Neuronal stem cell (in vitro differentiated cells): ENCODE data around the gene PRSS21.

Experiments used
- DNase-seq: peaks from one replicate; pipeline ENCODE4 v3.0.0-alpha.2; 2013; ENCODE audit warnings: low spot score
- H2AFZ ChIP-seq: one replicate; pipeline ENCODE4 v1.6.1; 2013; ENCODE audit warnings: mild to moderate bottlenecking, low read length, inconsistent platforms
- H2AK5ac ChIP-seq: 2 replicates; pipeline ENCODE4 v1.6.1; 2013; ENCODE audit warnings: low read depth, mild to moderate bottlenecking, inconsistent platforms, low read length, moderate library complexity, mixed read lengths
- H2BK120ac ChIP-seq: 2 replicates; pipeline ENCODE4 v1.6.1; 2013; ENCODE audit warnings: low read depth, mild to moderate bottlenecking, inconsistent platforms, low read length, moderate library complexity, mixed read lengths
- H2BK12ac ChIP-seq: one replicate; pipeline ENCODE4 v1.6.1; 2013; ENCODE audit warnings: low read length, inconsistent platforms
- H2BK15ac ChIP-seq: 2 replicates; pipeline ENCODE4 v1.6.1; 2013; ENCODE audit warnings: mild to moderate bottlenecking, low read length, inconsistent platforms, mixed read lengths
- H2BK5ac ChIP-seq: one replicate; pipeline ENCODE4 v1.6.1; 2013; ENCODE audit warnings: inconsistent platforms, mild to moderate bottlenecking, low read length, moderate library complexity
- H3K14ac ChIP-seq: one replicate; pipeline ENCODE4 v1.6.1; 2013; ENCODE audit warnings: low read length, inconsistent platforms
- H3K18ac ChIP-seq: 2 replicates; pipeline ENCODE4 v1.6.1; 2013; ENCODE audit warnings: low read length, inconsistent platforms
- H3K23ac ChIP-seq: 2 replicates; pipeline ENCODE4 v1.6.1; 2013; ENCODE audit warnings: low read depth, mild to moderate bottlenecking, mixed read lengths, low read length, inconsistent platforms; ENCODE audit not compliant: poor library complexity
- H3K27ac ChIP-seq: replicated peaks from 3 replicates; pipeline ENCODE4 v1.5.1; 2013; ENCODE audit warnings: low read length, inconsistent platforms
- H3K27me3 ChIP-seq, 3 experiments: 2 replicates each; pipeline ENCODE4 v1.6.1; 2013; ENCODE audit warnings: low read length in 3 of 3, mild to moderate bottlenecking in 2 of 3, inconsistent platforms in 1 of 3, low read depth in 1 of 3, mixed read lengths in 1 of 3, moderate library complexity in 1 of 3; ENCODE audit not compliant: control insufficient read depth in 3 of 3, insufficient read depth in 3 of 3
- H3K36me3 ChIP-seq, 2 donors: replicated peaks in 1 of 2; 2 replicates each; pipeline ENCODE4 v1.6.1; 2013; ENCODE audit warnings: low read length in 2 of 2; ENCODE audit not compliant: control insufficient read depth in 2 of 2, insufficient read depth in 2 of 2
- H3K4ac ChIP-seq: 2 replicates; pipeline ENCODE4 v1.6.1; 2013; ENCODE audit warnings: inconsistent platforms, mild to moderate bottlenecking, low read length, moderate library complexity
- H3K4me1 ChIP-seq, 2 donors: 1 replicate in 1 of 2; 2 replicates in 1 of 2; pipeline ENCODE4 v1.6.1; 2013; ENCODE audit warnings: low read length in 2 of 2, low read depth in 1 of 2; ENCODE audit not compliant: control insufficient read depth in 2 of 2, insufficient read depth in 1 of 2
- H3K4me2 ChIP-seq: one replicate; pipeline ENCODE4 v1.6.1; 2013; ENCODE audit warnings: mild to moderate bottlenecking, low read length, inconsistent platforms; ENCODE audit not compliant: insufficient read depth, poor library complexity, severe bottlenecking
- H3K4me3 ChIP-seq, 2 donors: 2 replicates each; pipeline ENCODE4 v1.5.1; 2013; ENCODE audit warnings: low read length in 2 of 2, mild to moderate bottlenecking in 2 of 2, inconsistent platforms in 1 of 2, moderate library complexity in 1 of 2
- H3K79me1 ChIP-seq: one replicate; pipeline ENCODE4 v1.6.1; 2013; ENCODE audit warnings: low read depth, mild to moderate bottlenecking, inconsistent platforms, low read length, moderate library complexity
- H3K9ac ChIP-seq: one replicate; pipeline ENCODE4 v1.6.1; 2013; ENCODE audit warnings: mild to moderate bottlenecking, low read depth, low read length, inconsistent platforms; ENCODE audit not compliant: poor library complexity
- H3K9me3 ChIP-seq, 2 donors: replicated peaks in 1 of 2; 2 replicates each; pipeline versions ENCODE3 to v1.6.1; 2013; ENCODE audit warnings: low read length in 2 of 2, mild to moderate bottlenecking in 2 of 2, inconsistent platforms in 1 of 2, low read depth in 1 of 2, mixed read lengths in 1 of 2, moderate library complexity in 1 of 2; ENCODE audit not compliant: control insufficient read depth in 2 of 2, insufficient read depth in 1 of 2
- H4K8ac ChIP-seq: one replicate; pipeline ENCODE4 v1.6.1; 2013; ENCODE audit warnings: low read depth, mild to moderate bottlenecking, inconsistent platforms, low read length, moderate library complexity
- H4K91ac ChIP-seq: one replicate; pipeline ENCODE4 v1.6.1; 2013; ENCODE audit warnings: low read length, low read depth, mild to moderate bottlenecking, inconsistent platforms; ENCODE audit not compliant: poor library complexity
- WGBS, 2 donors: extraction: QIAGEN DNeasy Blood & Tissue Kit; methylation state at CpG; one replicate each; pipeline ENCODE4 v1.1.7; 2013; ENCODE audit warnings: missing lambda C conversion rate in 2 of 2, mixed read lengths in 1 of 2; ENCODE audit not compliant: insufficient read length in 2 of 2, insufficient replicate concordance in 1 of 2; ENCODE audit errors: extremely low coverage in 2 of 2; 5-methylcytosine and 5-hydroxymethylcytosine counted together

PRSS21 gene

DNA sequence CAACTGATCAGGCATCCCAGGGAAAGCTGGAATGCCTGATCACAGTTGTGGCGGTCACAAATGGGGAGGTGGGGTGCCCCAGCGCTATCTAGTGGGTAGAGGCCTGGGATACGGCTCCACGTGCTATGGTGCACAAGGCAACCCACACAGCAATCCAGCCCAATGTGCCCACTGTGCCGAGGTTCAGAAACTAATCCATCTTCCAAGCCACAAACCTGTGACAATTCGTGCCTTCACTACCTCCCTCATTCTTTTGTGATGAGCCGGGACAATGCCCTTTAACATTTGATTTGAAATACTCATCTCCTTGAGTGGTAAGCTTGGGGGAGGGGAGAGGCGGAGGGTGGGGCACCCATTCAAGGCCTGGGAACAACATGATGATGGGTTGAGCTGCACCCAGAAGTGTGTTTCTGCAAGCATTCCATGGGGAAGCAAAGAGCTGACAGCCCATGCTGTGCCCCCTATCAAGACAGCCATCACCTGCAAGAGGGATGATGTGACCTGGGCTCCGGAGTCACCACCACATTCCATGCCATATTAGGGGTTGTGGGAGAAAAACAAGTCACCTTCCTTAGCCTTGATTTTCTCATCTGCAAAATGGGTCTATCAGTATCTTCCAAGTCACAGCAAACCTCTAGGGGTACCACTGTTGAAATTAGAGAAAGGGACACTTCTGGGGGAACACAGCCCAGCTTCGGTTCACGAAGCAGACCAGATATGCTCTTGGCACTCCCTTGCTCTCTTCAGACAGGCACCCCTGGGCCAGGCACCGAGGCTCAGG is 43.7 kb upstream of the PRSS21 start:
- Histone ChIP-seq H4K91ac (no peak overlapping the region), H3K27me3 (no peaks in the 10 kb centered on the region), H2AK5ac (no peak overlapping the region), H3K4me2 (no peak overlapping the region), H3K79me1 (peaks cover 20% of the 10 kb centered on the region), H2BK5ac (no peak overlapping the region), H3K4me3 (no peak overlapping the region), H3K9ac (no peak overlapping the region), H3K9me3 (peaks cover 0 to 2% of the 10 kb centered on the region in 2 donors), H2BK120ac (no peak overlapping the region), H3K4me1 (peaks cover 8 to 10% of the 10 kb centered on the region in 2 donors), H3K14ac (no peak overlapping the region), H4K8ac (no peak overlapping the region), H3K27ac (peak overlapping the region; percentile 35), H3K18ac (no peak overlapping the region), H2AFZ (no peak overlapping the region), H3K36me3 (peaks cover 55 to 74% of the 10 kb centered on the region in 2 donors), H2BK12ac (no peak overlapping the region), H3K4ac (no peak overlapping the region), H2BK15ac (no peak overlapping the region), H3K23ac (no peak overlapping the region)
- DNase-seq, result no peak
- whole genome bisulfite sequencing, 2 donors, result no CpG with 5 or more reads among the region's 12 CpGs

DNA sequence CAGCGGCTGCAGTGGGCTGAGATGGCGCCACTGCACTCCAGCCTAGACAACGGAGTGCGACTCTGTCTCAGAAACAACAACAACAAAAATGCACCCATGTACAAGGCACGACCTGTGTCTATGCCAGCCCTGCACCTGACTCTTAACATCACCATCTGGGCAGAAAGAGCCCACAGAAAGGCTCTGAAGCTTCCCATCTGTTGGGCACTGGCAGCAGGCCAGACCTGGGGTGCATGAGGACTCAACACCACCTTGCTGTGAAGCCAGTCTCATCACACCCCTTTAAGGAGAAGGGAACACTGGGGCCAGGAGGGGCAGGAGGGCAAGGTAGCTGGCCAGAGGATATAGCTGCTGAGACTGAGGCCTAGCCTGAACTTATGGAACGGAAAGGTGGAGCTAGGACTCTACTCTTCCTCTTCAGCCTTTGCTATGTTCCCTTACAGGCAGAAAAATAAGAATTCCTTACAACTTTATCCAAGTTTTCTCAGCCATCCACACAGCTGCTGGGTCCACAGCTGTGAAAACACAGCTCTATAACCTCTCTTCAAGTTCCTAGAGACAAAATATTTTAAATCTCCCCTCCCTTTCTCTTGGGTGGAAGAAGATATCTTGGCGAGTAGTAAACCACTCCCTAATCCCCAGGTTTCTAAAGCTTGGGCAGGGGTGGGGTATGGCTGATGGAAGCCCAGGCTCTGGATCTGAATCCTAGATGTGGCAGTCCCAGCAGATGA is 42.7 kb upstream of the PRSS21 start:
- H2BK120ac ChIP-seq, result no peak overlapping the region
- H3K4me2 ChIP-seq, result no peak overlapping the region
- H3K9me3 ChIP-seq, result peaks cover 0 to 2% of the 10 kb centered on the region in 2 donors
- no peak for DNase-seq
- no peak overlapping the region for H3K18ac ChIP-seq
- H3K36me3 ChIP-seq, result peaks cover 47 to 72% of the 10 kb centered on the region in 2 donors
- no peak overlapping the region for H2AFZ ChIP-seq
- H3K9ac ChIP-seq, result peak overlapping the region; percentile 30
- peaks cover 8 to 11% of the 10 kb centered on the region in 2 donors for H3K4me1 ChIP-seq
- H3K4me3 ChIP-seq, result no peak overlapping the region
- H3K27ac ChIP-seq, result no peak overlapping the region
- H2AK5ac ChIP-seq, result no peak overlapping the region
- no peak overlapping the region for H4K91ac ChIP-seq
- H2BK5ac ChIP-seq, result no peak overlapping the region
- no peak overlapping the region for H3K14ac ChIP-seq
- WGBS, 2 donors, result no CpG with 5 or more reads among the region's 7 CpGs
- H2BK12ac ChIP-seq, result no peak overlapping the region
- H3K79me1 ChIP-seq, result peaks cover 18% of the 10 kb centered on the region
- no peak overlapping the region for H3K23ac ChIP-seq
- H2BK15ac ChIP-seq, result no peak overlapping the region
- no peak overlapping the region for H4K8ac ChIP-seq
- no peak overlapping the region for H3K4ac ChIP-seq
- no peaks in the 10 kb centered on the region for H3K27me3 ChIP-seq

DNA sequence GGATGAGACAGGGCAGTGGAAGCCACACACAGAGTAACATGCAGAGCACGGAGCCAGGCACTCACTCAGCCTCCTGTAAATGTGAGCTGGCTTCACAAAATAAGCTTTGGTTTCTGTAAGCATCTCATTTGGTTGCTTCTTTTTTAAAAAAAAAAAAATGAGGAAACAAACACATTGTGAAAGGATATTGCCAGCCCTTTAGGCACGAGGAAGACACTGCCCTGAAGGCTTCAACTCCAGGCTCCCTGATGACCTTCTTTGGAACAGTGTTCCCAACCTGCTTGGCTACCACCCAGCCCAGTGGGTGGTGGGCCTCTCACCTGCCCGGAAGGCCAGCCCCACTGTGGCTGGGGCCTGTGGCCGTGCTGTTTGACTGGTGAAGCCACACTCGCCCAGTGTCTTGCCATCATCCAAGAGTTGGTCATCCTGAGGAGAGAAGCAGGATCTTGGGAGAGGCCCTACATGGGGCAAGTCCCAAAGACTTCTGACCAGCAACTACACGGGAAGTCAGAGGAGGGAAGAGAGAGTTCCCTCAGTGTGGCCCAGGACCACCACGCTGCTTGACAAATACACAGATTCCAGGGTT is 41.8 kb upstream of the PRSS21 start:
- Histone ChIP-seq H2AK5ac (no peak overlapping the region), H3K9ac (no peak overlapping the region), H2BK15ac (no peak overlapping the region), H3K14ac (no peak overlapping the region), H4K8ac (no peak overlapping the region), H2BK12ac (no peak overlapping the region), H3K23ac (peak overlapping the region; percentile 48), H3K79me1 (peaks cover 16% of the 10 kb centered on the region), H3K4me2 (no peak overlapping the region), H3K18ac (no peak overlapping the region), H3K4ac (no peak overlapping the region), H2AFZ (no peak overlapping the region), H2BK5ac (no peak overlapping the region), H3K27me3 (no peaks in the 10 kb centered on the region), H3K4me3 (peak overlapping the region in 1 of 2 donors; percentile 79), H2BK120ac (no peak overlapping the region), H3K27ac (no peak overlapping the region), H4K91ac (no peak overlapping the region), H3K4me1 (peaks cover 8 to 11% of the 10 kb centered on the region in 2 donors), H3K36me3 (peaks cover 38 to 63% of the 10 kb centered on the region in 2 donors), H3K9me3 (peaks cover 0 to 2% of the 10 kb centered on the region in 2 donors)
- DNase-seq, result no peak
- WGBS, 2 donors, result no CpG with 5 or more reads among the region's 7 CpGs
